NOMO-1 treated with DMSO at 0.1 percent for 48 hours (cell line): ENCODE measurements around the gene MEGF10.
"Not testable (repeated sequence)": the region's sequence is repeated elsewhere in the genome, so short reads cannot be mapped to it uniquely, and the experiment has no call there.

Experiments
- DNase-seq: peaks from one replicate; lab custom pipeline; 2025; ENCODE audit not compliant: unreplicated experiment; lab: John Stamatoyannopoulos, UW

MEGF10 gene

GRCh38 chr5:127290019-127290945 is at the start of gene MEGF10:
MEGF10 (plus strand) TSS chr5:127290796; CDS start chr5:127331309, 40,513 bp downstream.
- DNase-seq, result peak; percentile 13

DNA sequence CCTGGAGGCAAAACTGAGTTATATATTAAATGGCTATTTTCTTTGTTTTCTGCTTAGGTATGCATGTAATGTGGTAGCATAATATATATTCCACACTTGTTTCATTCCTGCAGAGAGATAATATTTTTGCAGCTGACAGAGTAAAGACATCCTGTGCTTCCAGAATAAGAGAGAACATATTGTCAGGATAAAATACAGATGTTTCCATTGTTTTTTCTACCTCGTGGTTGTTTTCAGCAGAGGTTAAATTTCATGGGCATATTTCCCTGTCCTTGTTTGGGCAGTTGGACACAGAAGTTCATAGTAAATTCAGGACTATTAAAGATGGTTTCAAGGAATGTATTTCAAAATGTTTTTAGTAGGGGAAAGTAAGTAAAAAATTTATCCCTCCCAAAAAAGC is 47.6 kb upstream of the MEGF10 start:
- DNase-seq, result no peak

GRCh38 chr5:127254729-127255284 is 35.8 kb upstream of the MEGF10 start:
- no peak for DNase-seq

DNA sequence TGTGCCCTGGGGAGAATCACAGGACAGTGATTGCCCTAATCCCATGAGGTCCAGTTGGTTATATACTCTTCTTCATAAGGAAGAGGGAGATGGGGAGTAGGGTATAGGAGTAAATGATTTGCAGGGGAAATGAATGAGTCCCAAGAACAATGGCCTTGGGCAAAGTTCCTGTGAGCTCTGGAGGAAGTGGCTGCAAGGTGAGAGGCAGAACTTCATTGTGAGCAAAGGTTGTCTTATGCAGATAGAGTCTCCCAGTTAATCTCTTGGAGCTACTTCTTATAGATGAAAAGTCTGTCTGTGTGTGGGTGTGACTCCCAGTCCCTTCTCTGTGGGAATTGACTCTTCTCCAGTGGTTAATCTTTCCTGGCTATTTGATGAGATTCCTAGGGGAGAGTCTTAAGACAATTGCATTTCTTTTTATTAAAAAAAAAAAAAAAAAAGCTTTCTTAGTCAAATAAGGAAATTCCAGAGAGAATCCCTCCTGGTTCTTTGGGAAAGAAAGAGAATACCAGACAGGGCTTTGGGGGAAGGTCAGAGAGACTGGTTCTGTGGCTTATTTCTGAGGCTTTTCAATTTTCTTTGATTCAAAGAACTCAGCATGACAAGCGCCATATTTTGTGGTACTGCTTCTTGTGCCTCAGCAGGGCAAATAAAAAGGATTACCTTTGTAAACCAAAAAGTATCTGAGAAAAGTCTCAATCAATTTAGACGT is 33.6 kb upstream of the MEGF10 start:
- DNase-seq, result no peak

- no peak for DNase-seq
These were observed 29.9 kb upstream of the MEGF10 start for GRCh38 chr5:127260686-127261085.

DNA sequence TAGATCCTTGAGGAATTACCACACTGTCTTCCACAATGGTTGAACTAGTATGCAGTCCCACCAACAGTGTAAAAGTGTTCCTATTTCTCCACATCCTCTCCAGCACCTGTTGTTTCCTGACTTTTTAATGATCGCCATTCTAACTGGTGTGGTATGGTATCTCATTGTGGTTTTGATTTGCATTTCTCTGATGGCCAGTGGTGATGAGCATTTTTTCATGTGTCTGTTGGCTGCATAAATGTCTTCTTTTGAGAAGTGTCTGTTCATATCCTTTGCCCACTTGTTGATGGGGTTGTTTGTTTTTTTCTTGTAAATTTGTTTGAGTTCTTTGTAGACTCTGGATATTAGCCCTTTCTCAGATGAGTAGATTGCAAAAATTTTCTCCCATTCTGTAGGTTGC is 25.1 kb upstream of the MEGF10 start:
- not testable (repeated sequence) for DNase-seq

DNA sequence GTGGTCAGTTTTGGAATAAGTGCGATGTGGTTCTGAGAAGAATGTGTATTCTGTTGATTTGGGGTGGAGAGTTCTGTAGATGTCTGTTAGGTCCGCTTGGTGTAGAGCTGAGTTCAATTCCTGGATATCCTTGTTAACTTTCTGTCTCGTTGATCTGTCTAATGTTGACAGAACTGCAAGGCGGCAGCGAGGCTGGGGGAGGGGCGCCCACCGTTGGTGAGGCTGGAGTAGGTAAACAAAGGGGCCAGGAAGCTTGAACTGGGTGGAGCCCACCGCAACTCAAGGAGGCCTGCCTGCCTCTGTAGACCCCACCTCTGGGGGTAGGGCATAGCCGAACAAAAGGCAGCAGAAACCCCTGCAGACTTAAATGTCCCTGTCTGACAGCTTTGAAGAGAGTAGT is 22.3 kb upstream of the MEGF10 start:
- DNase-seq, result not testable (repeated sequence)

- not testable (repeated sequence) for DNase-seq
These were observed 19.9 kb upstream of the MEGF10 start for GRCh38 chr5:127270713-127271112.

GRCh38 chr5:127275641-127276193 is 14.9 kb upstream of the MEGF10 start:
- DNase-seq, result no peak

GRCh38 chr5:127280491-127281220 is 9.9 kb upstream of the MEGF10 start:
- no peak for DNase-seq

DNA sequence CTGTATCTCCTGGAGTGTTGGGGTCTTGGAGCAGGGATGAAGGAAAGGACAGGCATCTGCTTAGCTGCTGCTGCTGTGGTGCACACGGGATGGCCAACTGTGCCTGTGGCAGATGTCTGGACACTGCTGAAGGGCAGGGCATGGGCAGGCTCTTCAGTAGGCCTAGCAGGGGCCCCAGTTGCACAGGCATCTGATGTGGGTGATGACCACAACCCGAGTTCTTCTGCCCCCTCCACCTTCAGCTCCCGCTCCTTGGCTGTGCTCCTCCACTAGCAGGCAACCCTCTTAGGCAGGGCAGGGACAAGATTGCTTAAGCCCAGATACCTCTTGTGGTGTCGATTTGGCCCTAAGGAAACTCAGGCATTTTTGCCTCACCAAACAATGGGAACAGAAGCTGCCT is 9.0 kb upstream of the MEGF10 start:
- no peak for DNase-seq

GRCh38 chr5:127288676-127289075 is 1.9 kb upstream of the MEGF10 start:
- no peak for DNase-seq

- no peak for DNase-seq
These were observed 524 bp downstream of the MEGF10 start for GRCh38 chr5:127290946-127291693.

- no peak for DNase-seq
These were observed 1.6 kb downstream of the MEGF10 start for GRCh38 chr5:127292030-127292735.

DNA sequence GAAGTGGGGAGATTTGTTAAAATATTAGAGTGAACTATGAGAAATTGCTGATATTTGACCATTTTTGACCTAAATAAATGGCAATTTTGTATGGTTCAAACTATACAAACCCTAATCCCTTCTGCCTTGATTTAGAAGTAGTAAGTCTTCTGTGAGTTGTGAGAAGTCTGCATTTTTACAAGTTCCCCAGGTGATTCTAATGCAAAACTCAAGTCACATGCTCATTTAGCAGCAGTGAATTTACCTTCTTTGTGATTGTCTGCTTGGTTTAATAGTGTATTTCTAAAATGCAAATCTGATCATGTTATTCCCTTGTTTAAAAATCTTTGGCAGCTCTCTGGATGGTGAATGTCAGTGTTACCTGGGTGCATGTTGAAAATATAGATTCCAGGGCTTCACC is 2.8 kb downstream of the MEGF10 start:
- no peak for DNase-seq

GRCh38 chr5:127294829-127295228 is 4.2 kb downstream of the MEGF10 start:
- DNase-seq, result no peak

DNA sequence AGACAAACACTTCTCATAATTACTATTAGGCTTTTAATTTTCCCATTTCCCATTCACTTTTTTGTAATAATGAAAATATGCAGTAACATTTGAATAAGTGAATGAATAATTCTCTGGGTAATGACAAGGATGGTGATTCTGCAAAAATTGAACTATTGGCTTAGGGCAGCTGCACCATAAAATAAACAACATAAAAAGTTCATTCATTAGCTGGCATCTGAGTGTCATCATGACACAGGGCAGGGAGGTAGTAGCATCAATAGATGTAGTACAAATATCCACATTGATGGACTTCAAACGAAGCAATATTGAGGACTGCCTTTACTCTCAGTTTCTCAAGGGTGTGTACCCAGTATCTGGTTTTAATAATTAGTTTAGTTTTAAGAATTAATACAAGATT is 4.9 kb downstream of the MEGF10 start:
- DNase-seq, result no peak

DNA sequence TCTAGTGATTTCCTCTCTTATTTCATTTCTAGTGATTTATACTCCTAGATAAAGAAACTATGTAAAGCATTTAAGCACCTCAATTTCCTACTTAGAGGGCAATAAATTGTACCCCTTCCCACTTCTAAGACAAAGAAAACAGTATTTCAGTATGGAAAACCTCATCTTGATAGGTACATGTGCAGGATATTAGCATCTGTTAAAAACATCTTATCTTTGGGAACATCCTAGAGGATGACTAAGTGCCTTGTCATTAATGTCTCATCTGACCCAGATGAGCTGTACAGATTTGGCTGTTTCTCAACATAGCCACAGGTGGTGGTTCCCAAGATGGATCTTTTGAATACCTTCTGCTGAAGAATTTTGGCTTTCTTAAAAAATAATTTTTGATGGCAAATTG is 5.7 kb downstream of the MEGF10 start:
- DNase-seq, result no peak

- DNase-seq, result not testable (repeated sequence)
These were observed 6.3 kb downstream of the MEGF10 start for GRCh38 chr5:127296894-127297293.
